ENCODE measurements around the gene PSMB2. TPM values are rescaled to one million over a fixed set of nuclear protein-coding genes. Genes with fewer than 3 reads are reported as not detected.

The PSMB2 gene
- total and polyA plus RNA-seq, 7 experiments from 2014 or later: 20.4 to 93.5 (median 26.2) TPM

- Histone ChIP-seq H3K27me3 (ENCODE audit: control insufficient read depth in 2 of 2, insufficient read depth in 2 of 2, low read length in 2 of 2) (no peaks in the 10 kb centered on the region), H3K4me3 (ENCODE audit: low read length) (no peak overlapping the region), H3K4me1 (ENCODE audit: control insufficient read depth in 2 of 2, insufficient read depth in 2 of 2, low read length in 2 of 2) (no peaks in the 10 kb centered on the region), H3K27ac (ENCODE audit: low read depth, low read length) (no peak overlapping the region), H3K36me3 (ENCODE audit: control insufficient read depth in 2 of 3, insufficient read depth in 3 of 3, low read length in 3 of 3) (peaks cover 9 to 59% (median 11%) of the 10 kb centered on the region in 3 experiments), H3K9me3 (ENCODE audit: control insufficient read depth in 2 of 3, low read length in 3 of 3) (no peaks in the 10 kb centered on the region)
- ATAC-seq: no peak
- Mint-ChIP-seq H3K4me3 (no peak overlapping the region), H3K27me3 (no peaks in the 10 kb centered on the region), H3K27ac (peak overlapping the region in 1 of 9 donors; percentile 41), H3K4me1 (peaks cover 3 to 14% (median 8%) of the 10 kb centered on the region in 7 donors), H3K36me3 (peaks cover 8 to 42% (median 25%) of the 10 kb centered on the region in 5 donors), H3K9me3 (peaks cover 0 to 2% (median 0%) of the 10 kb centered on the region in 11 donors)
- POLR2A ChIA-PET: no interaction called here
- CTCF ChIA-PET: no interaction called here
- no peak for DNase-seq
- intact Hi-C loops (cut with micrococcal nuclease): no loop called here
These were observed 37.9 kb downstream of the PSMB2 start for GRCh38 chr1:35603468-35603867.

DNA sequence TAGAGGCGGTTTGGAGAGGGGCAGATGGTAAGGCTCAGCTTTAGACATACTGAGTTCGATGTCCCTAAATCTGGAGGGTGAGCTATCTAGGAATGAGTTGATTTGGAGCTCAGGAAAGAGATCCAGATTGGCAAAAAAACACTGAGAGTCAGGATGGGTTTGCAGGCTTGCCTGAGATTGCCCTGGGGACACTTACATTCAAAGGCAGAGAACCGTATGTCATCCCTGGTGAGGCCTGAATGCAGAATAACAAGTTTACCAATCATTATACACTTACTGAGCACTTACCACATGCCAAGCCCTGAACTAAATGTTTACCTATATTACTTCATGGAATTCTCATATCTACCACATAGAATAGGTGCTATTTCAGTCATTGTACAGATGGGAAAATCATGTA is 40.7 kb downstream of the PSMB2 start:
- ATAC-seq: no peak
- no peak for DNase-seq
- Histone ChIP-seq H3K4me1 (ENCODE audit: control insufficient read depth in 2 of 2, insufficient read depth in 2 of 2, low read length in 2 of 2) (no peaks in the 10 kb centered on the region), H3K36me3 (ENCODE audit: control insufficient read depth in 2 of 3, insufficient read depth in 3 of 3, low read length in 3 of 3) (peaks cover 4 to 43% (median 11%) of the 10 kb centered on the region in 3 experiments), H3K9me3 (ENCODE audit: control insufficient read depth in 2 of 3, low read length in 3 of 3) (no peaks in the 10 kb centered on the region), H3K27me3 (ENCODE audit: control insufficient read depth in 2 of 2, insufficient read depth in 2 of 2, low read length in 2 of 2) (no peaks in the 10 kb centered on the region), H3K27ac (ENCODE audit: low read depth, low read length) (no peak overlapping the region), H3K4me3 (ENCODE audit: low read length) (no peak overlapping the region)
- Mint-ChIP-seq H3K27ac (peak overlapping the region in 1 of 9 donors; percentile 69), H3K9me3 (no peaks in the 10 kb centered on the region), H3K36me3 (peaks cover 5 to 27% (median 13%) of the 10 kb centered on the region in 5 donors), H3K4me1 (peaks cover 0 to 2% (median 0%) of the 10 kb centered on the region in 7 donors), H3K27me3 (no peaks in the 10 kb centered on the region), H3K4me3 (no peak overlapping the region)
- ChIA-PET POLR2A (no interaction called here), CTCF (no interaction called here)
- intact Hi-C loops (cut with micrococcal nuclease): no loop called here

DNA sequence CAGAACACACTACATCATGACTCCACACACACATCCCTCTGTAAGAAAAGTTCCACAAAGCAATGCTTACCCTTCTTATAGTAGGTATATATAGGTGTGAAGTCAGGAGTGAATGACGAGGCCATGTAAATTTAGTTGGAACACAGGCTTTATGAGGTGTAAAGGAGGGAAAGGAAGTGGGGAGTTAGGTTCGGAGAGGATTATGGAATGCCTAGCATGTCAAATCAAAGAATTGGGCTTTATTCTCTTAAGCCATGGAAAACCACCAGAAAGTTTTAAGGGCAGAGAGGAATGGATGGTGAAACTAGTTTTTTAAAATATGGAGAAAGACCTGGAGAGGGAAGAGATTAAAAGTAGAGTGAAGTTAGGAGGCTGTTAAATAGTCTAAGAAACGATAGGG is 41.9 kb downstream of the PSMB2 start:
- no peak overlapping the region for H3K4me3 ChIP-seq (ENCODE audit: low read length)
- no peaks in the 10 kb centered on the region for H3K27me3 ChIP-seq (ENCODE audit: control insufficient read depth in 2 of 2, insufficient read depth in 2 of 2, low read length in 2 of 2)
- ATAC-seq (no peak), DNase-seq (no peak)
- CTCF ChIA-PET: interaction anchor here (0.6 kb wide), 1 partner anchor 86 kb away, joined by 4 read pairs; no protein-coding TSS in a partner anchor
- Mint-ChIP-seq H3K36me3 (peaks cover 5 to 18% (median 10%) of the 10 kb centered on the region in 5 donors), H3K4me1 (peaks cover 0 to 2% (median 0%) of the 10 kb centered on the region in 7 donors), H3K4me3 (no peak overlapping the region), H3K27ac (no peak overlapping the region), H3K27me3 (no peaks in the 10 kb centered on the region), H3K9me3 (no peaks in the 10 kb centered on the region)
- H3K27ac ChIP-seq (ENCODE audit: low read depth, low read length): no peak overlapping the region
- peaks cover 4 to 32% (median 11%) of the 10 kb centered on the region in 3 experiments for H3K36me3 ChIP-seq (ENCODE audit: control insufficient read depth in 2 of 3, insufficient read depth in 3 of 3, low read length in 3 of 3)
- no peaks in the 10 kb centered on the region for H3K4me1 ChIP-seq (ENCODE audit: control insufficient read depth in 2 of 2, insufficient read depth in 2 of 2, low read length in 2 of 2)
- no peaks in the 10 kb centered on the region for H3K9me3 ChIP-seq (ENCODE audit: control insufficient read depth in 2 of 3, low read length in 3 of 3)
- intact Hi-C loops (cut with micrococcal nuclease): no loop called here
- POLR2A ChIA-PET: no interaction called here

- peaks cover 5 to 13% (median 8%) of the 10 kb centered on the region in 5 donors for H3K36me3 Mint-ChIP-seq
- POLR2A ChIA-PET: no interaction called here
- CTCF ChIA-PET: interaction anchor here (0.6 kb wide), 1 partner anchor 85 kb away, joined by 4 read pairs; no protein-coding TSS in a partner anchor
These were observed 42.4 kb downstream of the PSMB2 start for GRCh38 chr1:35598895-35599294.

DNA sequence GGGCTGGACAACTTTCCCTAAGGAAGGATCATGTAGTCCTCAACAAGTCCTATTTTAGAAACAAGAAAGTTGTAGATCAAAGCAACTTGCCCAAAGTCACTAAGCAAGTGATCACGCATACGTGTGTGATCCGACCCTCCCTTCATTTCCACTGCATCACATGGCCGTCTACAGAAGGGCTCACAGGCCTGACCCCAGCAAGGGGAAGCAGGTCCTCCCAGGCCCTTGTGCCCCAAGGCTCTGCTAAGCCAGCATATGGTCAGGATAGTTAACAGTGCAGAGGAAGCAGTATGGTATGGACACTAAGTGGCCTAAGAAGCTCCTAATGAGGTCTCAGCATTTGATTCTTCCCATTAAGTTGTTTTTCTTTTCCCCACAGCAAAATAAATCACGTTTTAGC is 43.5 kb downstream of the PSMB2 start:
- intact Hi-C loops (cut with micrococcal nuclease): no loop called here
- peak overlapping the region in 1 of 9 donors; percentile 26 for H3K27ac Mint-ChIP-seq
- ChIA-PET POLR2A (no interaction called here), CTCF (no interaction called here)
- peaks cover 0 to 7% (median 5%) of the 10 kb centered on the region in 5 donors for H3K36me3 Mint-ChIP-seq
- Histone ChIP-seq H3K27me3 (ENCODE audit: control insufficient read depth in 2 of 2, insufficient read depth in 2 of 2, low read length in 2 of 2) (no peaks in the 10 kb centered on the region), H3K9me3 (ENCODE audit: control insufficient read depth in 2 of 3, low read length in 3 of 3) (no peaks in the 10 kb centered on the region), H3K36me3 (ENCODE audit: control insufficient read depth in 2 of 3, insufficient read depth in 3 of 3, low read length in 3 of 3) (peaks cover 1 to 17% (median 3%) of the 10 kb centered on the region in 3 experiments), H3K4me3 (ENCODE audit: low read length) (no peak overlapping the region), H3K27ac (ENCODE audit: low read depth, low read length) (no peak overlapping the region), H3K4me1 (ENCODE audit: control insufficient read depth in 2 of 2, insufficient read depth in 2 of 2, low read length in 2 of 2) (peaks cover 0 to 7% of the 10 kb centered on the region in 2 donors)
- no peak overlapping the region for H3K4me3 Mint-ChIP-seq
- H3K27me3 Mint-ChIP-seq: no peaks in the 10 kb centered on the region
- DNase-seq (no peak), ATAC-seq (no peak)
- H3K4me1 Mint-ChIP-seq: peaks cover 0 to 13% (median 2%) of the 10 kb centered on the region in 7 donors
- no peaks in the 10 kb centered on the region for H3K9me3 Mint-ChIP-seq

More at GRCh38 chr1:35598895-35599294, 42.4 kb downstream of the PSMB2 start:
- Mint-ChIP-seq H3K9me3 (no peaks in the 10 kb centered on the region), H3K4me1 (peaks cover 0 to 4% (median 0%) of the 10 kb centered on the region in 7 donors), H3K27me3 (no peaks in the 10 kb centered on the region), H3K4me3 (no peak overlapping the region), H3K27ac (no peak overlapping the region)
- Histone ChIP-seq H3K4me3 (ENCODE audit: low read length) (no peak overlapping the region), H3K9me3 (ENCODE audit: control insufficient read depth in 2 of 3, low read length in 3 of 3) (no peaks in the 10 kb centered on the region), H3K4me1 (ENCODE audit: control insufficient read depth in 2 of 2, insufficient read depth in 2 of 2, low read length in 2 of 2) (no peaks in the 10 kb centered on the region), H3K27me3 (ENCODE audit: control insufficient read depth in 2 of 2, insufficient read depth in 2 of 2, low read length in 2 of 2) (no peaks in the 10 kb centered on the region), H3K36me3 (ENCODE audit: control insufficient read depth in 2 of 3, insufficient read depth in 3 of 3, low read length in 3 of 3) (peaks cover 4 to 27% (median 11%) of the 10 kb centered on the region in 3 experiments), H3K27ac (ENCODE audit: low read depth, low read length) (no peak overlapping the region)
- intact Hi-C loops (cut with micrococcal nuclease): no loop called here
- DNase-seq (no peak), ATAC-seq (no peak)

- intact Hi-C loops (cut with micrococcal nuclease): no loop called here
- Histone ChIP-seq H3K27me3 (ENCODE audit: control insufficient read depth in 2 of 2, insufficient read depth in 2 of 2, low read length in 2 of 2) (no peaks in the 10 kb centered on the region), H3K9me3 (ENCODE audit: control insufficient read depth in 2 of 3, low read length in 3 of 3) (no peaks in the 10 kb centered on the region), H3K27ac (ENCODE audit: low read depth, low read length) (no peak overlapping the region), H3K36me3 (ENCODE audit: control insufficient read depth in 2 of 3, insufficient read depth in 3 of 3, low read length in 3 of 3) (no peaks in the 10 kb centered on the region), H3K4me1 (ENCODE audit: control insufficient read depth in 2 of 2, insufficient read depth in 2 of 2, low read length in 2 of 2) (peaks cover 0 to 11% of the 10 kb centered on the region in 2 donors), H3K4me3 (ENCODE audit: low read length) (no peak overlapping the region)
- ChIA-PET POLR2A (no interaction called here), CTCF (no interaction called here)
- peaks cover 0 to 13% (median 5%) of the 10 kb centered on the region in 5 donors for H3K36me3 Mint-ChIP-seq
- no peak for DNase-seq
- peaks cover 0 to 16% (median 9%) of the 10 kb centered on the region in 7 donors for H3K4me1 Mint-ChIP-seq
- H3K27me3 Mint-ChIP-seq: no peaks in the 10 kb centered on the region
- no peaks in the 10 kb centered on the region for H3K9me3 Mint-ChIP-seq
- ATAC-seq: no peak
- peak overlapping the region in 2 of 9 donors; percentile 2 to 30 for H3K27ac Mint-ChIP-seq
- no peak overlapping the region for H3K4me3 Mint-ChIP-seq
These were observed 45.6 kb downstream of the PSMB2 start for GRCh38 chr1:35595684-35596083.
